Measurements from ENCODE around the gene C4A.
"Not testable (repeated sequence)": the region's sequence is repeated elsewhere in the genome, so short reads cannot be mapped to it uniquely, and the experiment has no call there.

The C4A gene

DNA sequence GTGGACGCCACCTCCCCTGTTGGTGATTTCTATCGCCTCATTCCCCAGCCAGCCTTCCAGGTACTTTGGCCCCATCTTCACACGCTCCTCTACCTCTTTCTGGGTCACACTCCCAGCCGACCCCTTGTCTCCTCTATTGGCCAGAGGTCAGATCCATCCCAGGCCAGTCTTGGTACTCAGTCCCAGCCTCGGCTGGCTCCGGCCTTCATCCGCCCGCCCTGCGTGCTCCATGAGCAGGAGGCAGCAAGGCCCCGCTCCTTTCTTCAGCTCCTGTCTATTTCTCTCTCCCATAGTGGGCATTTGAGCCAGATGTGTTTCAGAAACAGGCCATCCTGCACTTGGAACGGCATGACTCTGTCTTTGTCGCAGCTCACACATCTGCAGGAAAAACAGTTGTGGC is 20.2 kb upstream of the C4A start:
- DNase-seq (ENCODE audit: low spot score), result no peak

- DNase-seq (ENCODE audit: low spot score), result no peak
These were observed 17.9 kb upstream of the C4A start for GRCh38 chr6:31963921-31964320.

GRCh38 chr6:31965700-31966099 is 16.2 kb upstream of the C4A start:
- DNase-seq (ENCODE audit: low spot score), result no peak

DNA sequence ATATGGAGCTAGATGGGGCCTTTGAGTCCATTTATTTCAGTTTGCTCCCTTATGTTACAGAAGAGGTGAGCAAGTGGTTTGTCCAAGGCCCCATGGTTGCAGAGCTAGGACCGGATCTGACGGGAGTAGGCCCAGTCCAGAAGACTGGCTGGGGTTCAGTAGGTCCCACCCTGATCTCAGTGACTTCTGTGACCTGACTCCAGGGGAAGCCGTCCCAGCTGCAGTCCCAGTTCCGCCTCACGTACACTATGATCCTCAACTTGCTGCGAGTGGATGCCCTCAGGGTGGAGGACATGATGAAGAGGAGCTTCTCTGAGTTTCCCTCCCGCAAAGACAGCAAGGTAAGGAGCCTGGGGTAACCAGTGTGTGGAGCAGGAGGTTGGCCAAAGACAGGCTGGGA is 15.4 kb upstream of the C4A start:
- no peak for DNase-seq (ENCODE audit: low spot score)

DNA sequence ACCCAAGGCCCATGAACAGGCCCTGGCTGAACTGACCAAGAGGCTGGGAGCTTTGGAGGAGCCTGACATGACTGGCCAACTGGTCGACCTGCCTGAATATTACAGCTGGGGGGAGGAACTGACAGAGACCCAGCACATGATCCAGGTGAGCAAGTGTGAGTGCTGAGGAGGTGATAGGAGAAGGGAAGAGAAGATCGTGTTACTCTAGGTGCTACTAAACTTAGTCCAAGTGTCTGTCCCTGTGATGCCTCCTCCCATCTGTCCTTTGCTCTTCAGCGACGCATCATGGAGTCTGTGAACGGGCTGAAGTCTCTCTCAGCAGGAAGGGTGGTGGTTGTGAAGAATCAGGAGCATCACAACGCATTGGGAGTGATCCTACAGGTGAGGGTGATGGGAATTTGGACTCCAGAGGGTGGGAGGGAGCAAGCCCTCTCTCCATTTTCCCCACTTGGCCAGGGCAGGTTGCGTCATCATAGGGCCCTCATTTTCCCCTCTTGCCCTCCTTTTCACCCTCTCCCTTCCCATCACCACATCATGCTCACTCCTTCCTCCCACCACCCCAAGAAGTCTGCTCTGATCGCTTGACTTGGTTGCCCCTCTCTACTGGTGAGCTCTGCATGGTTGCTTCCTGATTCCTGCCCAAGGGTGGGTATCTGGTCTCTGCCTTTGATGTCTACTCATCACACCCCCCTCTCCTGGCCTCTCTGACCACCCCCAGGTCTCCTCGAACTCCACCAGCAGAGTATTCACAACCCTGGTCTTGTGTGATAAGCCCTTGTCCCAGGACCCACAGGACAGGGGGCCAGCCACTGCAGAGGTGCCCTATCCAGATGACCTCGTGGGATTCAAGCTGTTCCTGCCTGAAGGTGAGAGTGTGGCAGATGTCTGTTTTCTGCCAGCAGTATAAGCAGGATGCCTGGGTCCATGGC is 14.6 kb upstream of the C4A start:
- DNase-seq (ENCODE audit: low spot score), result no peak

DNA sequence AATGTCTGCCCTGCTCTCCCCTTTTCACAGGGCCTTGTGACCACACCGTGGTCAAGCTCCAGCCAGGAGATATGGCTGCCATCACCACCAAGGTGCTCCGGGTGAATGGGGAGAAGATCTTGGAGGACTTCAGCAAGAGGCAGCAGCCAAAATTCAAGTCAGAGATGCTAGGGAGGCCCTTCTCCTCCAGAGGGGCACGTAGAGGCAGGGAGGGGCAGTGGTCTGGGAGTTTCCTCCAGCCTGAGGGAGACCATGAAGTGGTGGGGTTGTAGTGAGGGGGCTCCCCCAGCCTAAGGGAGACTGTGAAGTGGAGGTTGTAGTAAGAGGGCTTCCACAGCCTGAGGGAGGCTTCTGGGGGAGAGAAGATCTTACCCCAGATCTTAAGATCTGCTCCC is 13.9 kb upstream of the C4A start:
- no peak for DNase-seq (ENCODE audit: low spot score)

DNA sequence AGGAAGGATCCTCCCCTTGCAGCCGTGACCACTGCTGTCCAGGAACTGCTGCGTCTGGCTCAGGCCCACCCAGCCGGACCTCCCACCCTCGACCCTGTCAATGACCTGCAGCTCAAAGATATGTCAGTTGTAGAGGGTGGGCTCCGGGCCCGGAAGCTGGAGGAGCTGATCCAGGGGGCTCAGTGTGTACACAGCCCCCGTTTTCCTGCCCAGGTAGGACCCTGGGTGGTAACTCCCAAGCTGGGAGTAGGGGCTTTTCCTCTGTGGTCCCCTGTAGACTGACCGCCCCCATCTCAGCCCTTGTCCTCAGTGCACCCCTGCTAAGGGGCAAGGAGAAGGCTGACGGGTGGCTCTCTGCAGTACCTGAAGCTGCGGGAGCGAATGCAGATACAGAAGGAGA is 13.5 kb upstream of the C4A start:
- DNase-seq (ENCODE audit: low spot score), result no peak

DNA sequence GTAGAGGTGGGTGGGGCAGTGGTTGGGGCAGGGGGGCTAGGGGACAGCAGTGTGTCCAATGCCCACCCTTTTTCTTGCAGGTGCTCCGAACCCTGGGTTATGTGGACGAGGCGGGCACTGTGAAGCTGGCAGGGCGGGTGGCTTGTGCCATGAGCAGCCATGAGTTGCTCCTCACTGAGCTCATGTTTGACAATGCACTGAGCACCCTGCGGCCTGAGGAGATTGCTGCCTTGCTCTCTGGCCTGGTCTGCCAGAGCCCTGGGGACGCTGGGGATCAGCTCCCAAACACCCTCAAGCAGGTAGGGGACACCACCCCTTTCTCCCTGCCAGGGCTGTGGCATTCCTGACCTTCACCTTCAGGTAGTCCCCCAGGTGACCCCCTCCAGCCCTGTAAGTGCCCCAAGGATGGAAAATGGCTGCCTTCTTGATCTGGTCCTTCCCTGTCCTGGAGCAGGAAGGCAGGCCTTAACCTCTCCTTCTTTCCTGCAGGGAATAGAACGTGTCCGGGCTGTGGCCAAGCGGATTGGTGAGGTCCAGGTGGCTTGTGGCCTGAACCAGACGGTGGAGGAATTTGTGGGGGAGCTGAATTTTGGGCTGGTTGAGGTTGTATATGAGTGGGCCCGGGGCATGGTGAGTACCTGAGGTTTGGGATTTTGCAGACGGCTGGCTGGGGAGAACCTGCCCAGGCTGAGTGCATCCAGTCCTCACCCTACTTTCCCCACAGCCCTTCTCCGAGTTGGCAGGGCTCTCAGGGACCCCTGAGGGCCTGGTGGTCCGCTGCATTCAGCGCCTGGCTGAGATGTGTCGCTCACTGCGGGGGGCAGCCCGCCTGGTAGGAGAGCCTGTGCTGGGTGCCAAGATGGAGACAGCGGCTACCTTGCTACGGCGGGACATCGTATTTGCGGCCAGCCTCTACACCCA is 12.8 kb upstream of the C4A start:
- DNase-seq (ENCODE audit: low spot score), result no peak

GRCh38 chr6:31969712-31970603 is 11.9 kb upstream of the C4A start:
- peak; percentile 10 for DNase-seq (ENCODE audit: low spot score)

DNA sequence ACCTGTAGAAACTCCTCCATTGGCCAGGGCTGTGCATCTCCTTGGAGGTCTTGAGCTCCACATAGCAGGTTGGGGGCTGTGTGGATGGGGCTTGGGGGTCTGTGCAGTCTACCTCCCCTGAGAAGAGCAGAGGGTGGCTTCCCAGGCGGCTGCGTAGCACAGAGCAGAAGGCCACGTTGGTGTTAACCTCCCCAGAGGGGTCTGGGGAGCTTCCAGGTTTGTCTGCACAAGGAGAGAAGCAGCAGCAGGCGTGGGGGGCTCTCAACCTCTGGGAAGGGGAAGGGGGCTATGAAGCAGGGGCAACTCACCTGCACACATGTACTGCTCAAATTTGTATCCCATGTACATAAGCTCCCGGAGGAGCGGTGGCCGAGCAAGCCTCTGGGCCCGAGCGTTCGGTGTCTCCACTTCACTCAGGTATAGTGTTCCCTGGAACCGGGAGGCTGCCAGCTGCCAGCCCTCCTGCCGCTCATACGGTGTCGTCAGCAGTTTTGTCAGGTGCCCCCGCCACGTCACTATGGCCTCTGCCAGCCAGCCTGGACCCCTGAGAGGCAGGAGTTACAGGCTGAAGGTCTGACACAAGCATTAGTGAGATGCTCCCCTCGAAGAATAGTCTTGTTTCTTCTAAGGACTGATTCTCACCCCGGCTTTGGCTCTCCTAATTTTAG is 11.1 kb upstream of the C4A start:
- no peak for DNase-seq (ENCODE audit: low spot score)

- no peak for DNase-seq (ENCODE audit: low spot score)
These were observed 10.4 kb upstream of the C4A start for GRCh38 chr6:31971279-31971992.

- DNase-seq (ENCODE audit: low spot score), result peak; percentile 99
These were observed 9.7 kb upstream of the C4A start, which contains the start of gene DXO for GRCh38 chr6:31971993-31972708. Gene DXO (minus strand): TSS chr6:31972138. CDS start chr6:31971675, 463 bp downstream.

- DNase-seq (ENCODE audit: low spot score), result peak; percentile 73
These were observed 9.0 kb upstream of the C4A start for GRCh38 chr6:31972709-31973350.

DNA sequence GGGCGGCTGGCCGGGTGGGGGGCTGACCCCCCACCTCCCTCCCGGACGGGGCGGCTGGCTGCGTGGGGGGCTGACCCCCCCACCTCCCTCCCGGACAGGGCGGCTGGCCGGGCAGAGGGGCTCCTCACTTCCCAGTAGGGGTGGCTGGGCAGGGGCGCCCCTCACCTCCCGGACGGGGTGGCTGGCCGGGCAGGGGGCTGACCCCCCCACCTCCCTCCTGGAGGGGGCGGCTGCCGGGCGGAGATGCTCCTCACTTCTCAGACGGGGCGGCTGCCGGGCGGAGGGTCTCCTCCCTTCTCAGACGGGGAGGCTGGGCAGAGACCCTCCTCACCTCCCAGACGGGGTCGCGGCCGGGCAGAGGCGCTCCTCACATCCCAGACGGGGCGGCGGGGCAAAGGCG is 5.8 kb upstream of the C4A start:
- not testable (repeated sequence) for DNase-seq (ENCODE audit: low spot score)

DNA sequence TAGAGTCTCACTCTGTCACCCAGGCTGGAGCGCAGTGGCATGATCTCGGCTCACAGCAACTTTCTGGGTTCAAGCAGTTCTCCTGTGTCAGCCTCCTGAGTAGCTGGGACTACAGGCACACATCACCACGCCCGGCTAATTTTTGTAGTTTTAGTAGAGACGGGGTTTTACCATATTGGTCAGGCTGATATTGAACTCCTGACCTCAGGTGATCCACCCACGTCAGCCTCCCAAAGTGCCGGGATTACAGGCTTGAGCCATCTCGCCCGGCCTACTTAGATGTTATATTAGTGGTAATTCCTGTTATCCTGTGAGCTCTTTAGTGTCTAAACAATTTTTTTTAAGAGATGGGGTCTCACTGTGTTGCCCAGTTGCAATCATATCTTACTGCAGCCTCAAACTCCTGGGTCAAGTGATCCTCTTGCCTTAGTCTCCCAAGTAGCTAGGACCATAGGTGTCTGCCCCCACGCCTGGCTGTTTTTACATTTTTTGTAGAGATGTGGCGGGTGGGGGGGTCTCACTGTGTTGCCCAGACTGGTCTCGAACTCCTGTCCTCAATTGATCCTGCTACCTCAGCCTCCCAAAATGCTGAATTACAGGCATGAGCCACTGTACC is 3.9 kb upstream of the C4A start:
- DNase-seq (ENCODE audit: low spot score), result no peak

DNA sequence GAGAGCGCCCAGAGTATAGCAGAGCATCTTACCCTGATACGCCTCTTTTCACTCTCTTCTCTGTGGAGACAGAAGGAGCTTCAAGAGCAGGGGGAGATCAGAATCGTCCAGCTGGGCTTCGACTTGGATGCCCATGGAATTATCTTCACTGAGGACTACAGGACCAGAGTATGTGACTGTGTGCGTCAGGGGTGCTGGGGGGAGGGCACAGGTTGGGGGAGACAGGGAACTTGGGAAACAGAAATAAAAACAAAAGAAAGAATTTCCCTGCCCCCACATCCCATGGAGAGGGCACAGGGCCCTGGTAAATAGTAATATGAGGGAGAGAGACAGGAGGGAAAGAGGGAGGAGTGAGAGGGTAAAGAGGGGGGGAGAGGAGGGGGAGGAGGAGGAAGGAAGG is 3.0 kb upstream of the C4A start:
- DNase-seq (ENCODE audit: low spot score), result no peak

DNA sequence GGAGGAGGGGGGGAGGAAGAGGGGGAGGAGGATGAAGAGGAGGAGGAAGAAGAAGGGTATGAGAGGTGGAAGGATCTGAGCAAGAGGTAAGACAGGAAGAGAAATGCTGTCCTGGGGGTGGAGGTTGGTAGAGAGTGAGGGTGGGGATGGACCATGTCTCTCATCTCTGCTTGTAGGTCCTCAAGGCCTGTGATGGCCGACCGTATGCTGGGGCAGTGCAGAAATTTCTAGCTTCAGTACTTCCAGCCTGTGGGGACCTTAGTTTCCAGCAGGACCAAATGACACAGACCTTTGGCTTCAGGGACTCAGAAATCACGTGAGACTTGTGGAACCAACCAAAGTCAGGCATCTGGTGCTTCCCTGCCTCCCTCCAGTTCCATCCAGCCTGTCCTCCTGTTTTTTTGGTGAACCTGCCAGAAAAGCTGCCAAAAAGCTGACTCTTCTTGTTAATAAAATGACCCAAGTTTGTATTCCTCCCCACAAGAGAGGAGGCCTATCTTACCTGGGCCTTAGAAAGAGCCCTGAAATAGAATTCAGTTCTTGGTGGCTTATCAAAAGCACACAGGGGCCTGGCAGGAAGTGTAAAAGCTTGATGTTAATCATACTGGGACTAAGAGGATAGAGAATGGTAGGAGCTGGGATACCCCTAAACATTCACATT is 2.5 kb upstream of the C4A start:
- no peak for DNase-seq (ENCODE audit: low spot score)

- not testable (repeated sequence) for DNase-seq (ENCODE audit: low spot score)
These were observed 1.5 kb upstream of the C4A start for GRCh38 chr6:31980195-31980876.
